GM21447 (cell line): ENCODE measurements around the gene PTPRN2.

Source experiments
- ATAC-seq: cut with Tn5 transposase; IDR thresholded peaks from one replicate; pipeline ENCODE4 v1.9.1; 2021; ENCODE audit not compliant: unreplicated experiment

The PTPRN2 gene

GRCh38 chr7:158581440-158582088 lies 6.1 kb downstream of the PTPRN2 start:
- no peak for ATAC-seq

GRCh38 chr7:158579662-158580646 lies 7.7 kb downstream of the PTPRN2 start:
- no peak for ATAC-seq

GRCh38 chr7:158576050-158576762 lies 11.4 kb downstream of the PTPRN2 start:
- ATAC-seq, result no peak

GRCh38 chr7:158574308-158575036 lies 13.2 kb downstream of the PTPRN2 start:
- ATAC-seq, result no peak

- no peak for ATAC-seq
These were observed 14.3 kb downstream of the PTPRN2 start for GRCh38 chr7:158573310-158573709.

GRCh38 chr7:158572000-158572828 lies 15.4 kb downstream of the PTPRN2 start:
- ATAC-seq, result no peak

GRCh38 chr7:158570449-158571170 lies 17.0 kb downstream of the PTPRN2 start:
- ATAC-seq, result no peak

GRCh38 chr7:158569858-158570323 lies 17.7 kb downstream of the PTPRN2 start:
- no peak for ATAC-seq

- ATAC-seq, result no peak
These were observed 18.4 kb downstream of the PTPRN2 start for GRCh38 chr7:158568974-158569857.

GRCh38 chr7:158567153-158567603 lies 20.4 kb downstream of the PTPRN2 start:
- no peak for ATAC-seq

- no peak for ATAC-seq
These were observed 23.0 kb downstream of the PTPRN2 start for GRCh38 chr7:158564663-158565035.

GRCh38 chr7:158563911-158564662 lies 23.5 kb downstream of the PTPRN2 start:
- no peak for ATAC-seq

GRCh38 chr7:158563051-158563450 lies 24.6 kb downstream of the PTPRN2 start:
- no peak for ATAC-seq

- no peak for ATAC-seq
These were observed 25.1 kb downstream of the PTPRN2 start for GRCh38 chr7:158562517-158562916.

GRCh38 chr7:158561659-158562058 lies 26.0 kb downstream of the PTPRN2 start:
- no peak for ATAC-seq

GRCh38 chr7:158560386-158560785 lies 27.2 kb downstream of the PTPRN2 start:
- no peak for ATAC-seq

- ATAC-seq, result no peak
These were observed 28.3 kb downstream of the PTPRN2 start for GRCh38 chr7:158559356-158559755.
